SK-N-MC (cell line): ENCODE measurements around the gene DISC1.

Source experiments
- EZH2 ChIP-seq: fragments of 200-600 bp; sonication (generic); IDR thresholded peaks from one replicate; pipeline ENCODE4 v1.6.1; 2017; ENCODE audit warnings: antibody characterized with exemption
- FOXP2 ChIP-seq: optimal IDR thresholded peaks from 2 replicates; pipeline ENCODE3; 2011; ENCODE audit warnings: mild to moderate bottlenecking, moderate library complexity; ENCODE audit not compliant: insufficient read depth; ENCODE audit errors: extremely low read length, control extremely low read depth
- POLR2AphosphoS5 ChIP-seq: IDR thresholded peaks from 2 replicates; pipeline ENCODE4 v1.6.1; 2012; ENCODE audit warnings: mild to moderate bottlenecking, low read depth, low read length, borderline replicate concordance

DNA sequence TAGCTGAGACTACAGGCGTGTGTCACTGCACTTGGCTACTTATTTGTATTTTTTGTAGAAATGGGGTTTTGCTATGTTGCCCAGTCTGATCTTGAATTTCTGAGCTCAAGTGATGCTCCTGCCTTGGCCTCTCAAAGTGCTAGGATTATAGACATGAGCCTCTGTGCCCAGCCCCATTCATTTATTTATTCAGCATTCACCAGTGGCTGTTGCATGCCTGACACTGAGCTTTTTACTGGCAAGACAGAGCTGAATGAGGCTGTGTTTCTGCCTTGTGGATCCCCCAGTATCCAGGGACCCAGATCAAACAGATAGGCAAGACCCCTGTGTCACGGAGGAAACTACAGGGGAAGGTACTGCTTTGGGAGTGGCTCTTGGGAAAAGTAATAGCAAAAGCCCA is 109.4 kb downstream of the DISC1 start:
- no peak for TF ChIP-seq POLR2AphosphoS5
- no peak for TF ChIP-seq EZH2
- TF ChIP-seq FOXP2: no peak
